ENCODE measurements around the gene TADA2B. TPM values are rescaled to one million over a fixed set of nuclear protein-coding genes. Genes with fewer than 3 reads are reported as not detected.

TADA2B gene
- total RNA-seq, 4 donors from 2014 or later, result 17.5 to 26.6 (median 23.9) TPM

- TF ChIP-seq POLR2A (IDR thresholded peaks at IDR 0.05) (no peak), EP300 (IDR thresholded peaks at IDR 0.05) (no peak), POLR2AphosphoS5 (IDR thresholded peaks at IDR 0.05) (no peak), CTCF (IDR thresholded peaks at IDR 0.05) (no peak)
- WGBS, result 62% methylated on average over 6 of the region's 6 CpGs
Observed at GRCh38 chr4:7037425-7037824, 5.7 kb upstream of the TADA2B start.

GRCh38 chr4:7040765-7041164 is 2.4 kb upstream of the TADA2B start:
- TF ChIP-seq POLR2A (IDR thresholded peaks at IDR 0.05), result no peak
- no peak for TF ChIP-seq POLR2AphosphoS5 (IDR thresholded peaks at IDR 0.05)
- WGBS, result 91% methylated on average over 4 of the region's 4 CpGs

More at GRCh38 chr4:7037425-7037824, 5.7 kb upstream of the TADA2B start:
- DNase-seq (ENCODE audit: low spot score in 2 of 2), result no peak
- Histone ChIP-seq H3K36me3 (peaks cover 4% of the 10 kb centered on the region), H3K4me1 (peaks cover 13% of the 10 kb centered on the region), H3K27me3 (no peaks in the 10 kb centered on the region), H3K4me3 (no peak overlapping the region), H3K9me3 (no peaks in the 10 kb centered on the region), H3K27ac (no peak overlapping the region)

GRCh38 chr4:7041246-7041645 is 1.9 kb upstream of the TADA2B start:
- Histone ChIP-seq H3K27me3 (no peaks in the 10 kb centered on the region), H3K9me3 (no peaks in the 10 kb centered on the region), H3K4me3 (no peak overlapping the region), H3K27ac (no peak overlapping the region), H3K4me1 (peaks cover 35% of the 10 kb centered on the region), H3K36me3 (no peaks in the 10 kb centered on the region)
- TF ChIP-seq POLR2AphosphoS5 (IDR thresholded peaks at IDR 0.05) (no peak), POLR2A (IDR thresholded peaks at IDR 0.05) (no peak), CTCF (IDR thresholded peaks at IDR 0.05) (no peak), EP300 (IDR thresholded peaks at IDR 0.05) (no peak)
- WGBS, result 94% methylated on average over 19 of the region's 19 CpGs
- DNase-seq (ENCODE audit: low spot score in 2 of 2), result peak in 1 of 2 donors; percentile 65

More at GRCh38 chr4:7040765-7041164, 2.4 kb upstream of the TADA2B start:
- H3K27ac ChIP-seq, result no peak overlapping the region
- no peaks in the 10 kb centered on the region for H3K9me3 ChIP-seq
- H3K27me3 ChIP-seq, result no peaks in the 10 kb centered on the region
- DNase-seq (ENCODE audit: low spot score in 2 of 2), result no peak
- peaks cover 31% of the 10 kb centered on the region for H3K4me1 ChIP-seq
- H3K4me3 ChIP-seq, result no peak overlapping the region
- H3K36me3 ChIP-seq, result no peaks in the 10 kb centered on the region

GRCh38 chr4:7041801-7042502 is 1.2 kb upstream of the TADA2B start:
- Histone ChIP-seq H3K9me3 (no peaks in the 10 kb centered on the region), H3K27me3 (no peaks in the 10 kb centered on the region), H3K4me3 (peak overlapping the region; percentile 71), H3K36me3 (no peaks in the 10 kb centered on the region), H3K4me1 (peaks cover 42% of the 10 kb centered on the region), H3K27ac (peak overlapping the region; percentile 79)
- DNase-seq (ENCODE audit: low spot score in 2 of 2), result peak; percentile 82 to 87
- WGBS, result 37% methylated on average over 30 of the region's 42 CpGs
- TF ChIP-seq POLR2AphosphoS5 (IDR thresholded peaks at IDR 0.05) (no peak), EP300 (IDR thresholded peaks at IDR 0.05) (no peak), CTCF (IDR thresholded peaks at IDR 0.05) (no peak), POLR2A (IDR thresholded peaks at IDR 0.05) (no peak)

- under 1% methylated on average over 40 of the region's 90 CpGs for WGBS
- no peak for TF ChIP-seq POLR2A (IDR thresholded peaks at IDR 0.05)
- TF ChIP-seq CTCF (IDR thresholded peaks at IDR 0.05), result peak; percentile 35 to 55
- no peak for TF ChIP-seq EP300 (IDR thresholded peaks at IDR 0.05)
- peak in 1 of 3 donors; percentile 47 for TF ChIP-seq POLR2AphosphoS5 (IDR thresholded peaks at IDR 0.05)
- H3K36me3 ChIP-seq, result no peaks in the 10 kb centered on the region
Observed at GRCh38 chr4:7042503-7043283, 479 bp upstream of the TADA2B start.

More at GRCh38 chr4:7042503-7043283, 479 bp upstream of the TADA2B start:
- Histone ChIP-seq H3K4me3 (peak overlapping the region; percentile 71), H3K9me3 (no peaks in the 10 kb centered on the region), H3K4me1 (peaks cover 48% of the 10 kb centered on the region), H3K27me3 (no peaks in the 10 kb centered on the region), H3K27ac (peak overlapping the region; percentile 79)
- peak; percentile 97 to 98 for DNase-seq (ENCODE audit: low spot score in 2 of 2)

All from suprapubic skin (tissue), 4 donors.